HG02678 (cell line): Measurements from ENCODE around the gene SEMA6A.
A peak's percentile ranks its signal among the peaks of the same experiment; 100 is the strongest.

Experiments
- ATAC-seq: cut with Tn5 transposase; IDR thresholded peaks from one replicate; pipeline ENCODE4 v1.9.1; 2021; ENCODE audit warnings: mild to moderate bottlenecking, moderate library complexity; ENCODE audit not compliant: unreplicated experiment

The SEMA6A gene

GRCh38 chr5:116497631-116498030 is 77.0 kb downstream of the SEMA6A start:
- ATAC-seq, result no peak

GRCh38 chr5:116495786-116496357 is 78.8 kb downstream of the SEMA6A start:
- ATAC-seq, result no peak

- ATAC-seq, result no peak
These were observed 79.7 kb downstream of the SEMA6A start for GRCh38 chr5:116494784-116495450.

- ATAC-seq, result no peak
These were observed 81.8 kb downstream of the SEMA6A start for GRCh38 chr5:116492776-116493175.

GRCh38 chr5:116492016-116492623 is 82.5 kb downstream of the SEMA6A start:
- peak; percentile 77 for ATAC-seq

GRCh38 chr5:116488356-116489041 is 86.1 kb downstream of the SEMA6A start:
- ATAC-seq, result no peak

- ATAC-seq, result no peak
These were observed 87.6 kb downstream of the SEMA6A start for GRCh38 chr5:116487045-116487444.

- no peak for ATAC-seq
These were observed 88.0 kb downstream of the SEMA6A start for GRCh38 chr5:116486588-116486987.

GRCh38 chr5:116484645-116485044 is 90.0 kb downstream of the SEMA6A start:
- no peak for ATAC-seq

- no peak for ATAC-seq
These were observed 92.2 kb downstream of the SEMA6A start for GRCh38 chr5:116482394-116482793.

- ATAC-seq, result no peak
These were observed 93.6 kb downstream of the SEMA6A start for GRCh38 chr5:116480894-116481510.

GRCh38 chr5:116479776-116480675 is 94.6 kb downstream of the SEMA6A start:
- no peak for ATAC-seq

- no peak for ATAC-seq
These were observed 96.1 kb downstream of the SEMA6A start for GRCh38 chr5:116478491-116478890.

- ATAC-seq, result no peak
These were observed 97.6 kb downstream of the SEMA6A start for GRCh38 chr5:116476897-116477537.

GRCh38 chr5:116475338-116475737 is 99.3 kb downstream of the SEMA6A start:
- peak; percentile 76 for ATAC-seq

GRCh38 chr5:116473706-116474105 is 100.9 kb downstream of the SEMA6A start:
- no peak for ATAC-seq

- ATAC-seq, result no peak
These were observed 102.3 kb downstream of the SEMA6A start for GRCh38 chr5:116472274-116472673.

- ATAC-seq, result no peak
These were observed 105.0 kb downstream of the SEMA6A start for GRCh38 chr5:116469631-116470030.

GRCh38 chr5:116468583-116468982 is 106.0 kb downstream of the SEMA6A start:
- ATAC-seq, result no peak

GRCh38 chr5:116467465-116467843 is 107.2 kb downstream of the SEMA6A start:
- ATAC-seq, result no peak
